Neural progenitor cell (in vitro differentiated cells): Measurements from ENCODE around the gene PHOSPHO1. TPM values are rescaled to one million over a fixed set of nuclear protein-coding genes. Genes with fewer than 3 reads are reported as not detected.
"Not testable (repeated sequence)": the region's sequence is repeated elsewhere in the genome, so short reads cannot be mapped to it uniquely, and the experiment has no call there.

Source experiments
- DNase-seq: peaks from one replicate; pipeline ENCODE4 v3.0.0-alpha.2; 2016; ENCODE audit warnings: low spot score
- H2AFZ ChIP-seq: fragments of 200-600 bp; sonication (generic); replicated peaks from 2 replicates; pipeline ENCODE4 v1.6.1; 2016; ENCODE audit warnings: antibody characterized with exemption
- H3F3A ChIP-seq: fragments of 200-600 bp; sonication (generic); 2 replicates; pipeline ENCODE4 v1.6.1; 2016; ENCODE audit warnings: antibody characterized with exemption, low read depth
- H3K27ac ChIP-seq: fragments of 200-600 bp; sonication (generic); 2 replicates; pipeline ENCODE4 v1.5.1; 2016; ENCODE audit warnings: mild to moderate bottlenecking
- H3K27me3 ChIP-seq: fragments of 200-600 bp; sonication (generic); 2 replicates; pipeline ENCODE4 v1.6.1; 2016; ENCODE audit warnings: mild to moderate bottlenecking, moderate library complexity
- H3K36me3 ChIP-seq: fragments of 200-600 bp; sonication (generic); 2 replicates; pipeline ENCODE4 v1.5.1; 2016
- H3K4me1 ChIP-seq: fragments of 200-600 bp; sonication (generic); 2 replicates; pipeline ENCODE4 v1.6.1; 2016; ENCODE audit warnings: mixed run types
- H3K4me2 ChIP-seq: fragments of 200-600 bp; sonication (generic); 2 replicates; pipeline ENCODE4 v1.6.1; 2016
- H3K4me3 ChIP-seq: fragments of 200-600 bp; sonication (generic); 2 replicates; pipeline ENCODE4 v1.5.1; 2016
- H3K79me2 ChIP-seq: fragments of 200-600 bp; sonication (generic); 2 replicates; pipeline ENCODE4 v1.6.1; 2016; ENCODE audit warnings: low read depth
- H3K9ac ChIP-seq: fragments of 200-600 bp; sonication (generic); 2 replicates; pipeline ENCODE4 v1.6.1; 2016
- H3K9me3 ChIP-seq: fragments of 200-600 bp; sonication (generic); 2 replicates; pipeline ENCODE4 v1.5.1; 2016; ENCODE audit warnings: low read depth
- H4K20me1 ChIP-seq: fragments of 200-600 bp; sonication (generic); 2 replicates; pipeline ENCODE4 v1.6.1; 2016; ENCODE audit warnings: low read depth
- H3K27ac Mint-ChIP-seq: 3 replicates; pipeline ENCODE4 v1.8.0; 2021; ENCODE audit warnings: mixed read lengths
- H3K27me3 Mint-ChIP-seq: 2 replicates; pipeline ENCODE4 v1.8.0; 2022; ENCODE audit warnings: low read depth, mild to moderate bottlenecking, inconsistent platforms, moderate library complexity, mixed read lengths; ENCODE audit not compliant: insufficient read depth
- H3K36me3 Mint-ChIP-seq: 3 replicates; pipeline ENCODE4 v1.8.0; 2021; ENCODE audit warnings: mixed read lengths
- H3K4me1 Mint-ChIP-seq: 3 replicates; pipeline ENCODE4 v1.8.0; 2021; ENCODE audit warnings: mixed read lengths
- H3K4me3 Mint-ChIP-seq: 3 replicates; pipeline ENCODE4 v1.8.0; 2021; ENCODE audit warnings: mild to moderate bottlenecking, moderate library complexity, mixed read lengths
- H3K9me3 Mint-ChIP-seq: 3 replicates; pipeline ENCODE4 v1.8.0; 2020; ENCODE audit warnings: mixed read lengths
- CTCF ChIP-seq: fragments of 200-600 bp; sonication (generic); IDR thresholded peaks from 2 replicates; pipeline ENCODE4 v1.5.1; 2017; ENCODE audit warnings: antibody characterized with exemption, mild to moderate bottlenecking
- EZH2 ChIP-seq: fragments of 200-600 bp; sonication (generic); IDR thresholded peaks from 2 replicates; pipeline ENCODE4 v1.6.1; 2017; ENCODE audit warnings: antibody characterized with exemption, mild to moderate bottlenecking, moderate library complexity
- EZH2phosphoT487 ChIP-seq: fragments of 200-600 bp; sonication (generic); IDR thresholded peaks from 2 replicates; pipeline ENCODE4 v1.6.1; 2017; ENCODE audit warnings: antibody characterized with exemption
- total RNA-seq: library from RNA; depleted of rRNA; stranded (reverse); fragments of >200 nt; gene quantifications from 2 replicates; pipeline ENCODE4 v1.2.3, GENCODE V29; 2015; ENCODE audit warnings: low replicate concordance

Gene PHOSPHO1
- total RNA-seq, 1 donor from 2014 or later: not detected

GRCh38 chr17:49190932-49191331, 39.7 kb downstream of the PHOSPHO1 start:
- Histone ChIP-seq H3K4me3 (no peak overlapping the region), H3K36me3 (no peaks in the 10 kb centered on the region), H3K9me3 (no peaks in the 10 kb centered on the region), H3K4me2 (peak overlapping the region; percentile 75), H4K20me1 (no peaks in the 10 kb centered on the region), H3F3A (peaks cover 39% of the 10 kb centered on the region), H3K27ac (no peak overlapping the region), H3K79me2 (no peaks in the 10 kb centered on the region), H2AFZ (no peak overlapping the region), H3K4me1 (peaks cover 4% of the 10 kb centered on the region), H3K9ac (no peak overlapping the region), H3K27me3 (no peaks in the 10 kb centered on the region)
- TF ChIP-seq EZH2: no peak
- no peak for TF ChIP-seq CTCF
- TF ChIP-seq EZH2phosphoT487: no peak
- Mint-ChIP-seq H3K27ac (no peak overlapping the region), H3K9me3 (peaks cover 10% of the 10 kb centered on the region), H3K27me3 (peaks cover 21% of the 10 kb centered on the region), H3K4me1 (peaks cover 25% of the 10 kb centered on the region), H3K4me3 (peak overlapping the region; percentile 69), H3K36me3 (peaks cover 1% of the 10 kb centered on the region)
- DNase-seq: no peak

GRCh38 chr17:49187301-49187700, 43.3 kb downstream of the PHOSPHO1 start:
- no peaks in the 10 kb centered on the region for H3K36me3 ChIP-seq

GRCh38 chr17:49185381-49185780, 45.2 kb downstream of the PHOSPHO1 start:
- DNase-seq, H3F3A ChIP-seq, H3K27ac ChIP-seq, H4K20me1 ChIP-seq, H3K36me3 Mint-ChIP-seq, H3K36me3 ChIP-seq, H3K4me1 Mint-ChIP-seq, H3K9ac ChIP-seq, H3K27me3 ChIP-seq, H3K79me2 ChIP-seq, H2AFZ ChIP-seq, H3K4me1 ChIP-seq, H3K4me2 ChIP-seq, H3K27me3 Mint-ChIP-seq, H3K4me3 ChIP-seq, H3K4me3 Mint-ChIP-seq, H3K27ac Mint-ChIP-seq, H3K9me3 ChIP-seq: not testable (repeated sequence)
- peaks cover 30% of the 10 kb centered on the region for H3K9me3 Mint-ChIP-seq

More at GRCh38 chr17:49187301-49187700, 43.3 kb downstream of the PHOSPHO1 start:
- Histone ChIP-seq H3K4me1 (peaks cover 4% of the 10 kb centered on the region), H3K9me3 (no peaks in the 10 kb centered on the region), H3K9ac (no peak overlapping the region), H4K20me1 (no peaks in the 10 kb centered on the region), H3K27me3 (no peaks in the 10 kb centered on the region), H3K4me2 (no peak overlapping the region), H3K79me2 (no peaks in the 10 kb centered on the region), H3K4me3 (no peak overlapping the region), H2AFZ (no peak overlapping the region), H3F3A (peaks cover 17% of the 10 kb centered on the region), H3K27ac (no peak overlapping the region)
- H3K4me1 Mint-ChIP-seq: peaks cover 7% of the 10 kb centered on the region
- H3K27ac Mint-ChIP-seq: no peak overlapping the region
- H3K36me3 Mint-ChIP-seq: peaks cover 1% of the 10 kb centered on the region
- no peak for TF ChIP-seq CTCF
- no peak for TF ChIP-seq EZH2
- TF ChIP-seq EZH2phosphoT487: no peak
- H3K9me3 Mint-ChIP-seq: peaks cover 28% of the 10 kb centered on the region
- H3K4me3 Mint-ChIP-seq: no peak overlapping the region
- peaks cover 15% of the 10 kb centered on the region for H3K27me3 Mint-ChIP-seq
- no peak for DNase-seq

GRCh38 chr17:49184522-49184921, 46.1 kb downstream of the PHOSPHO1 start:
- not testable (repeated sequence) for H3K4me1 Mint-ChIP-seq, H3K27ac Mint-ChIP-seq, H4K20me1 ChIP-seq, DNase-seq, H3K27ac ChIP-seq, H3K9me3 ChIP-seq, H3K9ac ChIP-seq, H3K79me2 ChIP-seq, H3K4me3 Mint-ChIP-seq, H3K36me3 Mint-ChIP-seq, H3K36me3 ChIP-seq, H3K4me3 ChIP-seq, H2AFZ ChIP-seq, H3K4me1 ChIP-seq, H3K27me3 Mint-ChIP-seq, H3K4me2 ChIP-seq, H3K27me3 ChIP-seq, H3F3A ChIP-seq
- H3K9me3 Mint-ChIP-seq: peaks cover 30% of the 10 kb centered on the region
